Calu3 (cell line): ENCODE measurements around the gene MYO1E. TPM values are rescaled to one million over a fixed set of nuclear protein-coding genes. Genes with fewer than 3 reads are reported as not detected.

Experiments
- BruUV-seq: library from RNA; stranded (reverse); fragments of 400-500 nt; replicated peaks from 2 replicates; lab custom pipeline; 2021; lab: Mats Ljungman, UMichigan
- CTCF ChIA-PET: fragments of 300-600 bp; sonication (Branson Sonifier 250); formaldehyde crosslinking; loops from one replicate; lab custom pipeline; 2022; ENCODE audit warnings: antibody characterized with exemption; lab: Charles Lee
- DNase-seq: peaks from one replicate; pipeline ENCODE4 v3.0.0; 2022
- H3K27ac Mint-ChIP-seq: one replicate; pipeline ENCODE4 v1.8.0; 2022; ENCODE audit warnings: mixed read lengths; ENCODE audit not compliant: unreplicated experiment
- H3K27me3 Mint-ChIP-seq: one replicate; pipeline ENCODE4 v1.8.0; 2022; ENCODE audit warnings: mixed read lengths; ENCODE audit not compliant: unreplicated experiment
- H3K36me3 Mint-ChIP-seq: one replicate; pipeline ENCODE4 v1.8.0; 2022; ENCODE audit warnings: mild to moderate bottlenecking, moderate library complexity, mixed read lengths; ENCODE audit not compliant: insufficient read depth, unreplicated experiment
- H3K4me1 Mint-ChIP-seq: one replicate; pipeline ENCODE4 v1.8.0; 2022; ENCODE audit warnings: mild to moderate bottlenecking, low read depth, mixed read lengths; ENCODE audit not compliant: unreplicated experiment
- H3K4me3 Mint-ChIP-seq: one replicate; pipeline ENCODE4 v1.8.0; 2022; ENCODE audit warnings: mild to moderate bottlenecking, low read depth, moderate library complexity, mixed read lengths; ENCODE audit not compliant: unreplicated experiment
- H3K9me3 Mint-ChIP-seq: one replicate; pipeline ENCODE4 v1.8.0; 2022; ENCODE audit warnings: low read depth, mixed read lengths; ENCODE audit not compliant: unreplicated experiment
- intact Hi-C: fragments of 100-400 bp; cut with micrococcal nuclease; formaldehyde crosslinking; loops from one replicate; pipeline ENCODE4 v1.10.0; 2022; ENCODE audit not compliant: unreplicated experiment
- total RNA-seq: library from RNA; stranded (reverse); gene quantifications from 2 replicates; pipeline ENCODE4 v1.2.3, GENCODE V29; 2022
- TF ChIP-seq, protein P1 (sequence below): fragments of 200-600 bp; IDR thresholded peaks from one replicate; pipeline ENCODE4 v1.8.0; 2022; ENCODE audit warnings: antibody characterized with exemption; ENCODE audit not compliant: unreplicated experiment

MYO1E gene
- total RNA-seq, 1 experiment from 2014 or later: 617 TPM

DNA sequence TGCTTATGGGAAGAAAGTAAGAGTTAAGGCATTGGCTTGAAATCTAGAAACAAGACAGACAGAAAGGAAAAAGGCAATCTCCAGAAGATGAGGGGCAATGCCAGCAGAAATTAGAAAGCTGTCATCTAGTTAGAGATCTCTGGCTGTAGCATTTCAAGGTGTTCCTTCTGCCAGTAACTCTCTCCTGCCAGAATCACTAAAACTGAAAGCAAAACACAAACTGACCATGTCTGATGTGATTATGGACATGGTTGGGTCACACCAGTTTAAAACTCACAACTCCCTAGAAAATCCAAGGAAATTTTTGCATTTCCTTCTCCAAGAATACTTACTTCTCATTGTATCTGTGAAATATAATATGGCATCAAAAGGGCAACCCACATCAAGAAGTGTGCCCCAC is 83.1 kb downstream of the MYO1E start:
- H3K27ac Mint-ChIP-seq: peak overlapping the region; percentile 57
- H3K4me1 Mint-ChIP-seq: peaks cover 90% of the 10 kb centered on the region
- no peak for DNase-seq
- H3K36me3 Mint-ChIP-seq: peaks cover 32% of the 10 kb centered on the region
- H3K4me3 Mint-ChIP-seq: no peak overlapping the region
- BruUV-seq: no TSS peak
- H3K9me3 Mint-ChIP-seq: no peaks in the 10 kb centered on the region
- H3K27me3 Mint-ChIP-seq: no peaks in the 10 kb centered on the region
- TF ChIP-seq, protein P1, sequence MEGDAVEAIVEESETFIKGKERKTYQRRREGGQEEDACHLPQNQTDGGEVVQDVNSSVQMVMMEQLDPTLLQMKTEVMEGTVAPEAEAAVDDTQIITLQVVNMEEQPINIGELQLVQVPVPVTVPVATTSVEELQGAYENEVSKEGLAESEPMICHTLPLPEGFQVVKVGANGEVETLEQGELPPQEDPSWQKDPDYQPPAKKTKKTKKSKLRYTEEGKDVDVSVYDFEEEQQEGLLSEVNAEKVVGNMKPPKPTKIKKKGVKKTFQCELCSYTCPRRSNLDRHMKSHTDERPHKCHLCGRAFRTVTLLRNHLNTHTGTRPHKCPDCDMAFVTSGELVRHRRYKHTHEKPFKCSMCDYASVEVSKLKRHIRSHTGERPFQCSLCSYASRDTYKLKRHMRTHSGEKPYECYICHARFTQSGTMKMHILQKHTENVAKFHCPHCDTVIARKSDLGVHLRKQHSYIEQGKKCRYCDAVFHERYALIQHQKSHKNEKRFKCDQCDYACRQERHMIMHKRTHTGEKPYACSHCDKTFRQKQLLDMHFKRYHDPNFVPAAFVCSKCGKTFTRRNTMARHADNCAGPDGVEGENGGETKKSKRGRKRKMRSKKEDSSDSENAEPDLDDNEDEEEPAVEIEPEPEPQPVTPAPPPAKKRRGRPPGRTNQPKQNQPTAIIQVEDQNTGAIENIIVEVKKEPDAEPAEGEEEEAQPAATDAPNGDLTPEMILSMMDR: no peak
- intact Hi-C loops: no loop called here
- CTCF ChIA-PET: interaction anchor here (1.3 to 1.5 kb wide), 3 partner anchors 11 to 34 kb away, joined by 3 to 4 read pairs (median 3); no protein-coding TSS in a partner anchor

DNA sequence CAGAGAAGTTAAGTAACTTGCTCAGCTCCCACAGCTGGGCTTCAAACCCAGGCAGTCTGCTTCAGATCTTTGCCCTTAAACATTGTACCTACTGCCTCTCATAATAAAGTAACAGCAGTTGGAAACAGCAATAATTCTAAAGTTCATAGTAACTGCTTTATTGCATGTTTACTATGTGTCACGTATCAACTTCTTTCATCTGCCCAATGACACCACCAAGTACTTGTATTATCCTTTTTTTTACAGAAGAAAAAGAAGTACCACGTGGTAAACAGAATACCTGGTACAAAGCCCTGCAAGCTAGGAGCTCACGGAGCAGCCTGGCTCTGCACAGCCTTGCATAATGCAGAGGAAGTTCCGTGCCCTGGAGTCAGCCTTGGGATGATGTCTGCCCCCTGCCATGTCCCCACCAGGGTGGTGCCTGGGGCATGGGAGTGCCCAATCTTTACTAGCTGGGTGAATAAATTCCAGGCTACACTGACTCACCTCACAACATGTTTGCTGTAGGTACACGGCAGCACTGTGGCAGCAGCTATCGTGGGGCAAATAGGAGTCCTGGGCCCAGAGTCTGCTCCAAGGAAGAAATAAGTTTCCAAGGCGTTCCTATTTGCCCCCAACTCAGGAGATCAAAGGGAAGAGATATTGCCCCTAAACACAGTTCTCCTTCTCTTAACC is 88.8 kb downstream of the MYO1E start:
- TF ChIP-seq, protein P1: no peak
- H3K4me1 Mint-ChIP-seq: peaks cover 93% of the 10 kb centered on the region
- peak overlapping the region; percentile 93 for H3K27ac Mint-ChIP-seq
- intact Hi-C loops: no loop called here
- peak overlapping the region; percentile 60 for H3K4me3 Mint-ChIP-seq
- peak; percentile 97 for DNase-seq
- H3K36me3 Mint-ChIP-seq: peaks cover 67% of the 10 kb centered on the region
- BruUV-seq: no TSS peak
- no peaks in the 10 kb centered on the region for H3K9me3 Mint-ChIP-seq
- H3K27me3 Mint-ChIP-seq: no peaks in the 10 kb centered on the region
- CTCF ChIA-PET: interaction anchor here (0.9 to 2.8 kb wide), 10 partner anchors 8 to 126 kb away, joined by 3 to 18 read pairs (median 6); no protein-coding TSS in a partner anchor

DNA sequence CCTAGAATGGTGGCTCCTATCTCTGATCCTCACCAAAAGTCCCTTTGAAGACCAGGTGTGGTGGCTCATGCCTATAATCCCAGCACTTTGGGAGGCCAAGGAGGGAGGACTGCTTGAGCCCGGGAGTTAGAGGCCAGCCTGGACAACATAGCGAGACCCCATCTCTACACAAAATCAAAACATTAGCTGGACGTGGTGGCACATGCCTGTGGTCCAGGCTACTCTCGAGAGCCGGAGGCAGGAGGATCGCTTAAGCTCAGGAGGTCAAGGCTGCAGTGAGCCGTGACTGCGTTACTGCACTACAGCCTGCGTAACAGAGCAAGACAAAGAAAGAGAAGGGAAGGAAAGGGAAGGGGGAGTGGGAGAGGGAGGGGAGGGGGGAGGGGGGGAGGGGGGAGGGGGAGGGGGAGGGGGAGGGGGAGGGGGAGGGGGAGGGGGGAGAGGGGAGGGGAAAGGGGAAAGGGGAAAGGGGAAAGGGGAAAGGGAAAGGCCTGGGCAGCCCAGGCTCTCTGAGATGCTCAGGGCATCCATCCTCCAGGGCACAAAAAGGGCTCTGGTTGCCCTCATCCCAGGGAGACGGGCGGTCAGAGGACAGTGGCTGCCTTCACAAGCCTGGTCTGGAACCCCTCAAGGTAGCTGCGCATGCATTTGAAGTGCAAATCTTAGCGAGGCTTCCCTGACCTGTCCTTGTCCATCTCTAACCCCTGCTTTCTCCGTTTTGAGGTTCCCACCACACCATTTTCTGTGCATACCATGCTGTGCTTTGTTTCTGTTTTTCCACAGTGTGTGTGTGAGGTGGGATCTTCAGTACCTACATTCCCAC is 89.9 kb downstream of the MYO1E start:
- DNase-seq: no peak
- Mint-ChIP-seq H3K27me3 (no peaks in the 10 kb centered on the region), H3K27ac (peak overlapping the region; percentile 93), H3K36me3 (peaks cover 74% of the 10 kb centered on the region), H3K4me3 (peak overlapping the region; percentile 60), H3K9me3 (no peaks in the 10 kb centered on the region), H3K4me1 (peaks cover 93% of the 10 kb centered on the region)
- TF ChIP-seq, protein P1: no peak
- BruUV-seq: no TSS peak
- intact Hi-C loops: no loop called here
- CTCF ChIA-PET: interaction anchor here (1.3 to 2.6 kb wide), 4 partner anchors 9 to 22 kb away, joined by 3 to 18 read pairs (median 8); no protein-coding TSS in a partner anchor

DNA sequence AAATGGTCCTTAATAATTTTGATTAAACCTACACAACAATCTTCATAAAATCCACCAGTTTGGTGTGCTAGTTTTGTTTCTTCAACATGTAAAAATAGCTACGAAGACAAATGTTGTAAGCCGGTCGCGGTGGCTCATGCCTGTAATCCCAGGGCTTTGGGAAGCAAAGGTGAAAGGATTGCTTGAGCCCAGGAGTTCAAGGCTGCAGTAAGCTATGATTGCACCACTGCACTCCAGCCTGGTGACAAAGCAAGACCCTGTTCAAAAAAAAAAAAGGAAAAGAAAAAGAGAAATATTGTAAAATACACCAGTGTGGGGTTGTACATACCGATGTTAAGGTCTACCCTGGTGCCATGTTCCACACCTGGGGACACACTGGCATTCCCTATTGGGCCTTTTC is 91.0 kb downstream of the MYO1E start:
- CTCF ChIA-PET: no interaction called here
- H3K36me3 Mint-ChIP-seq: peaks cover 77% of the 10 kb centered on the region
- intact Hi-C loops: no loop called here
- BruUV-seq: no TSS peak
- H3K27me3 Mint-ChIP-seq: no peaks in the 10 kb centered on the region
- TF ChIP-seq, protein P1: no peak
- H3K4me1 Mint-ChIP-seq: peaks cover 93% of the 10 kb centered on the region
- H3K27ac Mint-ChIP-seq: peak overlapping the region; percentile 93
- DNase-seq: no peak
- H3K9me3 Mint-ChIP-seq: no peaks in the 10 kb centered on the region
- H3K4me3 Mint-ChIP-seq: no peak overlapping the region
